ENCODE measurements around the gene VSIG10L2.

Gene VSIG10L2

DNA sequence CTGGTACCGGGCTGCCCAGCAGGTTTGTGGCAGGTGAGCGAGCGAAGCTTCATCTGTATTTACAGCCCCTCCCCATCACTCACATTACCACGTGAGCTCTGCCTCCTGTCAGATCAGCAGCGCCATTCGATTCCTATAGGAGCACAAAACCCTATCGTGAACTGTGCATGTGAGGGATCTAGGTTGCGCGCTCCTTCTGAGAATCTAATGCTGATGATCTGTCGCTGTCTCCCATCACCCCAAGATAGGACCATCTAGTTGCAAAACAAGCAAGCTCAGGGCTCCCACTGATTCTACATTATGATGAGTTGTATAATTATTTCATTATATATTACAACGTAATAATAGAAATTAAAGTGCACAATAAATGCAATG, 15.8 kb upstream of the VSIG10L2 start:
- no peak for DNase-seq (ENCODE audit: low spot score)
- no peaks in the 10 kb centered on the region for H3K4me1 ChIP-seq (ENCODE audit: insufficient read depth, poor library complexity, severe bottlenecking)
- TF ChIP-seq, protein P1, sequence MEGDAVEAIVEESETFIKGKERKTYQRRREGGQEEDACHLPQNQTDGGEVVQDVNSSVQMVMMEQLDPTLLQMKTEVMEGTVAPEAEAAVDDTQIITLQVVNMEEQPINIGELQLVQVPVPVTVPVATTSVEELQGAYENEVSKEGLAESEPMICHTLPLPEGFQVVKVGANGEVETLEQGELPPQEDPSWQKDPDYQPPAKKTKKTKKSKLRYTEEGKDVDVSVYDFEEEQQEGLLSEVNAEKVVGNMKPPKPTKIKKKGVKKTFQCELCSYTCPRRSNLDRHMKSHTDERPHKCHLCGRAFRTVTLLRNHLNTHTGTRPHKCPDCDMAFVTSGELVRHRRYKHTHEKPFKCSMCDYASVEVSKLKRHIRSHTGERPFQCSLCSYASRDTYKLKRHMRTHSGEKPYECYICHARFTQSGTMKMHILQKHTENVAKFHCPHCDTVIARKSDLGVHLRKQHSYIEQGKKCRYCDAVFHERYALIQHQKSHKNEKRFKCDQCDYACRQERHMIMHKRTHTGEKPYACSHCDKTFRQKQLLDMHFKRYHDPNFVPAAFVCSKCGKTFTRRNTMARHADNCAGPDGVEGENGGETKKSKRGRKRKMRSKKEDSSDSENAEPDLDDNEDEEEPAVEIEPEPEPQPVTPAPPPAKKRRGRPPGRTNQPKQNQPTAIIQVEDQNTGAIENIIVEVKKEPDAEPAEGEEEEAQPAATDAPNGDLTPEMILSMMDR (IDR thresholded peaks at IDR 0.05; ENCODE audit: poor library complexity, severe bottlenecking), result no peak
- H3K4me3 ChIP-seq (ENCODE audit: severe bottlenecking), result no peak overlapping the region
- H3K36me3 ChIP-seq (ENCODE audit: low read depth), result no peaks in the 10 kb centered on the region
- H3K9me3 ChIP-seq (ENCODE audit: severe bottlenecking), result no peaks in the 10 kb centered on the region
- no peak overlapping the region for H3K27ac ChIP-seq (ENCODE audit: poor library complexity, severe bottlenecking)
- no peak for ATAC-seq (ENCODE audit: low read depth)
- no peaks in the 10 kb centered on the region for H3K27me3 ChIP-seq (ENCODE audit: insufficient read depth, poor library complexity, severe bottlenecking)

DNA sequence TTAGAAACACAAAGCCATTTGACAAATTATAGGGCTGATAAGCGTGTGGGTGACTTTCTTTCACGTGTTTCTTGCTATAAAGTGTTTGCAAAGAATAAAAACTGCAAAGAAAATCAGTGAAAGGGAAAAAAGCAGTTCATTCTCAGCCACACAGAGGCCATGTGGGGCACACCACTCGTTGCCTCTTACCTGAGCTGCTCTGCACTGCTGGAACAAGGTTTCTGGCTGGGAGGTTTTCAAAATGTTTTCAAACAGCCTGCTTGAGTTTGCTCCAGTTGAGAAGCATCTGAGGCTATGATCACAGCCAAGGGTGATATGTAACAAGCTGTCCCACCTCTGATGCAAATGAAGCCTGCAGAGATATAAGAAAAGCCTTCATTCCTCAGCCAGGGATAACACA, 14.7 kb upstream of the VSIG10L2 start:
- H3K27ac ChIP-seq (ENCODE audit: poor library complexity, severe bottlenecking), result no peak overlapping the region
- DNase-seq (ENCODE audit: low spot score), result no peak

DNA sequence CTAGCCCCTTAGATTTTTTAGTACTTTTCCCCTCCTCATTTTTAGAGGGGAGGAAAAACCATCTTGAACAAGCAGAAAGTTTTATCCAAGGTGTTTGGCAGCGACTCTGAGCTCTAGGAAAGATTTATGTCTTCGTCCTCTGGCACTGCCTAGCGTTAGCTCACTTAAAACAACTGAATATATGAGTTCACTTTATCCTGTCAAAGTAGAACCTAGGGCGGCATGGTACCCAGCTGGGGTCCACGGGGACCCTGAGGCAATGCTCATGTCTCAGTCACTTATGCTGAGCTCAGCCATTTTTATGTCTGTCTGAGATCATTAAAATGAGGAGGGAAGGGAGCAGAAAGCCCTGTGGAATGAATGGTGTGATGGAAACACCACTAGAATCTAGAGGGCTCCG, 14.2 kb upstream of the VSIG10L2 start:
- Histone ChIP-seq H3K4me3 (ENCODE audit: severe bottlenecking) (no peak overlapping the region), H3K27me3 (ENCODE audit: insufficient read depth, poor library complexity, severe bottlenecking) (no peaks in the 10 kb centered on the region), H3K36me3 (ENCODE audit: low read depth) (no peaks in the 10 kb centered on the region), H3K9me3 (ENCODE audit: severe bottlenecking) (no peaks in the 10 kb centered on the region), H3K27ac (ENCODE audit: poor library complexity, severe bottlenecking) (no peak overlapping the region), H3K4me1 (ENCODE audit: insufficient read depth, poor library complexity, severe bottlenecking) (no peaks in the 10 kb centered on the region)
- ATAC-seq (ENCODE audit: low read depth) (no peak), DNase-seq (ENCODE audit: low spot score) (no peak)
- TF ChIP-seq, protein P1 (IDR thresholded peaks at IDR 0.05; ENCODE audit: poor library complexity, severe bottlenecking), result no peak

More for the DNA sequence above, 14.7 kb upstream of the VSIG10L2 start:
- no peaks in the 10 kb centered on the region for H3K27me3 ChIP-seq (ENCODE audit: insufficient read depth, poor library complexity, severe bottlenecking)
- no peaks in the 10 kb centered on the region for H3K9me3 ChIP-seq (ENCODE audit: severe bottlenecking)
- no peaks in the 10 kb centered on the region for H3K4me1 ChIP-seq (ENCODE audit: insufficient read depth, poor library complexity, severe bottlenecking)
- H3K36me3 ChIP-seq (ENCODE audit: low read depth), result no peaks in the 10 kb centered on the region
- TF ChIP-seq, protein P1 (IDR thresholded peaks at IDR 0.05; ENCODE audit: poor library complexity, severe bottlenecking), result no peak
- no peak for ATAC-seq (ENCODE audit: low read depth)
- H3K4me3 ChIP-seq (ENCODE audit: severe bottlenecking), result no peak overlapping the region

DNA sequence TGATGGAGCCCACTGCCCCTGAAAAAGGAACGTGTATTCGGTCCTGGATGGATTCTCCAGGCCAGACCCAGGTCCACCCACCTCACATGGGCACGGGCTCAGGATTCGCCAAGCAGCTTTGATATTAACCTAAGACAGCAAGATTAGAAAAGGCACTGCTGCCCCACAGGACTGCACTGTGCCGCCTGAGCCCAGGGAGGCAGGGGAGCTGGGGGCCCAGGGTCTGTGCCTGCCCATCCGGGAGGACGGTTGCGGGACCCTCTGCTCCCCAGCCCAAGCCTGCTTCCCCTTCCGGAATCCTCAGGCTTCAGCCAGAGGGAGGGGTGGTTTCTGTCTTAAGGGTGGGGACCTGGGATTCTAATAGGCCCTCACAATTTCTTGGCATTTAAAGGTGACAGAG, 13.5 kb upstream of the VSIG10L2 start:
- H3K9me3 ChIP-seq (ENCODE audit: severe bottlenecking), result no peaks in the 10 kb centered on the region
- TF ChIP-seq, protein P1 (IDR thresholded peaks at IDR 0.05; ENCODE audit: poor library complexity, severe bottlenecking), result no peak
- no peak overlapping the region for H3K27ac ChIP-seq (ENCODE audit: poor library complexity, severe bottlenecking)
- ATAC-seq (ENCODE audit: low read depth), result no peak
- H3K36me3 ChIP-seq (ENCODE audit: low read depth), result no peaks in the 10 kb centered on the region
- no peak for DNase-seq (ENCODE audit: low spot score)
- H3K27me3 ChIP-seq (ENCODE audit: insufficient read depth, poor library complexity, severe bottlenecking), result no peaks in the 10 kb centered on the region
- no peak overlapping the region for H3K4me3 ChIP-seq (ENCODE audit: severe bottlenecking)
- H3K4me1 ChIP-seq (ENCODE audit: insufficient read depth, poor library complexity, severe bottlenecking), result no peaks in the 10 kb centered on the region

DNA sequence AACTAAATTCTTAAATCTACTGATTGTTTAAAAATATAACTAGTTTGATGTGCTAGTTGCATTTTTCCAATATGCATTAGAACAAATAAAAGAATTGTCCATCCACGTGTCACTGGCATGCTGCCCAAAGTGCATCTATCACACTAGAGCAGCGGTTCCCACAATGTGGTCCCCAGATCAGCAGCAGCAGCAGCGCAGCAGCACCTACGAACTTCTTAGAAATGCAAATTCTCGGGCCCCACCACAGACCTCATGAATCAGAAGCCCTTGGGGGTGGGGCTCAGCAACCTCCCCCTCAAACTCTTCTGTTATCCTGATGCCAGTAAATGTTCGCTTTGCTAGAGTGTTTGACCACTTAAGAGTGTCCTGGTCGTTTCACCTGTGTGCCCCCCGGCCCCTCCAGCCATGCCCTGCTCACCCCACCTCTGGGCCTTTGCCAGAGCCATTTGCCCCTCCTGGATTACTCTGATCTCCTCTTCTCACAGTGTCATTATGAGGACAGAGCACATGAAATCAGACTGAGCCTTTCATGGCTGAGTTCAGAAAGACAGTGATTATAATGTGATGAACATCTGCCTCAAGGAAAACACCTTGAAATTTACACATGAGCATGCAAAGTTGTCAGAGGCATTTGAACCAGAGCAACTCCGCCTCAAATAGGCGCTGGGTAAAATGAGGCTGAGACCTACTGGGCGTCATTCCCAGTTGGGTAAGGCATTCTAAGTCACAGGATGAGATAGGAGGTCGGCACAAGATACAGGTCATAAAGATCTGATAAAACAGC, 12.6 kb upstream of the VSIG10L2 start:
- no peaks in the 10 kb centered on the region for H3K4me1 ChIP-seq (ENCODE audit: insufficient read depth, poor library complexity, severe bottlenecking)
- no peaks in the 10 kb centered on the region for H3K36me3 ChIP-seq (ENCODE audit: low read depth)
- no peaks in the 10 kb centered on the region for H3K9me3 ChIP-seq (ENCODE audit: severe bottlenecking)
- H3K27ac ChIP-seq (ENCODE audit: poor library complexity, severe bottlenecking), result no peak overlapping the region
- DNase-seq (ENCODE audit: low spot score) (no peak), ATAC-seq (ENCODE audit: low read depth) (no peak)
- H3K4me3 ChIP-seq (ENCODE audit: severe bottlenecking), result no peak overlapping the region
- TF ChIP-seq, protein P1 (IDR thresholded peaks at IDR 0.05; ENCODE audit: poor library complexity, severe bottlenecking), result no peak
- H3K27me3 ChIP-seq (ENCODE audit: insufficient read depth, poor library complexity, severe bottlenecking), result no peaks in the 10 kb centered on the region
